Activated T-cell treated with anti-CD3 and anti-CD28 coated beads, Interleukin-2, amount 50 U/mL, for 24 hours (primary cell): ENCODE data around the gene ASH1L.
A peak's percentile ranks its signal among the peaks of the same experiment; 100 is the strongest.
"Not testable (repeated sequence)": the region's sequence is repeated elsewhere in the genome, so short reads cannot be mapped to it uniquely, and the experiment has no call there.

Source experiments
- DNase-seq: peaks from one replicate; pipeline ENCODE4 v3.0.0-alpha.2; 2020
- H3K27ac Mint-ChIP-seq: 2 replicates; pipeline ENCODE4 v1.8.0; 2020; ENCODE audit warnings: mild to moderate bottlenecking, mixed read lengths
- H3K27me3 Mint-ChIP-seq: 2 replicates; pipeline ENCODE4 v1.8.0; 2020; ENCODE audit warnings: mixed read lengths
- H3K36me3 Mint-ChIP-seq: 2 replicates; pipeline ENCODE4 v1.8.0; 2020; ENCODE audit warnings: low read depth, mixed read lengths
- H3K4me1 Mint-ChIP-seq: 2 replicates; pipeline ENCODE4 v1.8.0; 2020; ENCODE audit warnings: low read depth, mixed read lengths
- H3K4me3 Mint-ChIP-seq: 2 replicates; pipeline ENCODE4 v1.8.0; 2020; ENCODE audit warnings: mild to moderate bottlenecking, moderate library complexity, mixed read lengths
- H3K9me3 Mint-ChIP-seq: 2 replicates; pipeline ENCODE4 v1.8.0; 2020; ENCODE audit warnings: mixed read lengths

ASH1L gene

GRCh38 chr1:155488419-155488818 is 74.2 kb downstream of the ASH1L start:
- not testable (repeated sequence) for DNase-seq, H3K4me3 Mint-ChIP-seq, H3K27ac Mint-ChIP-seq, H3K9me3 Mint-ChIP-seq, H3K27me3 Mint-ChIP-seq
- Mint-ChIP-seq H3K36me3 (peaks cover 20% of the 10 kb centered on the region), H3K4me1 (peaks cover 12% of the 10 kb centered on the region)

- no peak overlapping the region for H3K4me3 Mint-ChIP-seq
- DNase-seq, result no peak
Measured at GRCh38 chr1:155487541-155487940, 75.1 kb downstream of the ASH1L start.

GRCh38 chr1:155486952-155487351 is 75.7 kb downstream of the ASH1L start:
- Mint-ChIP-seq H3K4me1 (peaks cover 13% of the 10 kb centered on the region), H3K36me3 (peaks cover 32% of the 10 kb centered on the region)
- not testable (repeated sequence) for H3K27ac Mint-ChIP-seq, DNase-seq, H3K27me3 Mint-ChIP-seq, H3K9me3 Mint-ChIP-seq, H3K4me3 Mint-ChIP-seq

More at GRCh38 chr1:155487541-155487940, 75.1 kb downstream of the ASH1L start:
- Mint-ChIP-seq H3K4me1 (peaks cover 14% of the 10 kb centered on the region), H3K27ac (no peak overlapping the region), H3K9me3 (no peaks in the 10 kb centered on the region), H3K36me3 (peaks cover 26% of the 10 kb centered on the region), H3K27me3 (no peaks in the 10 kb centered on the region)

GRCh38 chr1:155485945-155486344 is 76.7 kb downstream of the ASH1L start:
- peaks cover 41% of the 10 kb centered on the region for H3K36me3 Mint-ChIP-seq
- H3K4me1 Mint-ChIP-seq, result peaks cover 12% of the 10 kb centered on the region
- H3K27ac Mint-ChIP-seq, result peak overlapping the region; percentile 36
- no peak overlapping the region for H3K4me3 Mint-ChIP-seq
- H3K27me3 Mint-ChIP-seq, result no peaks in the 10 kb centered on the region
- DNase-seq, result no peak
- no peaks in the 10 kb centered on the region for H3K9me3 Mint-ChIP-seq

GRCh38 chr1:155485222-155485621 is 77.4 kb downstream of the ASH1L start:
- Mint-ChIP-seq H3K4me3 (no peak overlapping the region), H3K9me3 (no peaks in the 10 kb centered on the region), H3K36me3 (peaks cover 44% of the 10 kb centered on the region), H3K4me1 (peaks cover 9% of the 10 kb centered on the region), H3K27me3 (no peaks in the 10 kb centered on the region), H3K27ac (no peak overlapping the region)
- no peak for DNase-seq

GRCh38 chr1:155481741-155482241 is 80.8 kb downstream of the ASH1L start:
- peaks cover 20% of the 10 kb centered on the region for H3K4me1 Mint-ChIP-seq
- peaks cover 61% of the 10 kb centered on the region for H3K36me3 Mint-ChIP-seq
- H3K27ac Mint-ChIP-seq, result no peak overlapping the region

GRCh38 chr1:155479205-155479604 is 83.4 kb downstream of the ASH1L start:
- DNase-seq, result no peak
- Mint-ChIP-seq H3K9me3 (peaks cover 2% of the 10 kb centered on the region), H3K27ac (no peak overlapping the region), H3K4me1 (peaks cover 17% of the 10 kb centered on the region), H3K4me3 (no peak overlapping the region), H3K36me3 (peaks cover 75% of the 10 kb centered on the region), H3K27me3 (no peaks in the 10 kb centered on the region)

More at GRCh38 chr1:155481741-155482241, 80.8 kb downstream of the ASH1L start:
- Mint-ChIP-seq H3K4me3 (no peak overlapping the region), H3K9me3 (no peaks in the 10 kb centered on the region), H3K27me3 (no peaks in the 10 kb centered on the region)
- DNase-seq, result no peak

- peaks cover 17% of the 10 kb centered on the region for H3K4me1 Mint-ChIP-seq
- H3K4me3 Mint-ChIP-seq, result no peak overlapping the region
- no peaks in the 10 kb centered on the region for H3K27me3 Mint-ChIP-seq
- DNase-seq, result no peak
- no peak overlapping the region for H3K27ac Mint-ChIP-seq
- peaks cover 82% of the 10 kb centered on the region for H3K36me3 Mint-ChIP-seq
- peaks cover 2% of the 10 kb centered on the region for H3K9me3 Mint-ChIP-seq
Measured at GRCh38 chr1:155478270-155478852, 84.2 kb downstream of the ASH1L start.

GRCh38 chr1:155474146-155474545 is 88.5 kb downstream of the ASH1L start:
- Mint-ChIP-seq H3K4me1 (peaks cover 20% of the 10 kb centered on the region), H3K4me3 (no peak overlapping the region), H3K9me3 (peaks cover 10% of the 10 kb centered on the region), H3K36me3 (peaks cover 78% of the 10 kb centered on the region), H3K27ac (no peak overlapping the region), H3K27me3 (no peaks in the 10 kb centered on the region)
- no peak for DNase-seq

- Mint-ChIP-seq H3K36me3 (peaks cover 76% of the 10 kb centered on the region), H3K27me3 (no peaks in the 10 kb centered on the region), H3K4me3 (no peak overlapping the region), H3K9me3 (peaks cover 10% of the 10 kb centered on the region), H3K27ac (no peak overlapping the region), H3K4me1 (peaks cover 24% of the 10 kb centered on the region)
- no peak for DNase-seq
Measured at GRCh38 chr1:155473151-155473821, 89.3 kb downstream of the ASH1L start.

- no peaks in the 10 kb centered on the region for H3K27me3 Mint-ChIP-seq
- H3K36me3 Mint-ChIP-seq, result peaks cover 75% of the 10 kb centered on the region
- DNase-seq, result no peak
- H3K4me3 Mint-ChIP-seq, result no peak overlapping the region
- H3K9me3 Mint-ChIP-seq, result peaks cover 10% of the 10 kb centered on the region
- H3K27ac Mint-ChIP-seq, result no peak overlapping the region
- peaks cover 31% of the 10 kb centered on the region for H3K4me1 Mint-ChIP-seq
Measured at GRCh38 chr1:155472491-155473083, 90.0 kb downstream of the ASH1L start.

- H3K4me3 Mint-ChIP-seq, result no peak overlapping the region
- no peak overlapping the region for H3K27ac Mint-ChIP-seq
- H3K4me1 Mint-ChIP-seq, result peaks cover 38% of the 10 kb centered on the region
- peaks cover 75% of the 10 kb centered on the region for H3K36me3 Mint-ChIP-seq
- no peaks in the 10 kb centered on the region for H3K27me3 Mint-ChIP-seq
- peaks cover 10% of the 10 kb centered on the region for H3K9me3 Mint-ChIP-seq
- DNase-seq, result no peak
Measured at GRCh38 chr1:155471891-155472290, 90.7 kb downstream of the ASH1L start.

GRCh38 chr1:155471026-155471425 is 91.6 kb downstream of the ASH1L start:
- Mint-ChIP-seq H3K36me3 (peaks cover 75% of the 10 kb centered on the region), H3K9me3 (peaks cover 10% of the 10 kb centered on the region), H3K27me3 (no peaks in the 10 kb centered on the region), H3K4me1 (peaks cover 47% of the 10 kb centered on the region), H3K27ac (no peak overlapping the region), H3K4me3 (no peak overlapping the region)
- no peak for DNase-seq

GRCh38 chr1:155466996-155467395 is 95.6 kb downstream of the ASH1L start:
- no peak overlapping the region for H3K4me3 Mint-ChIP-seq
- H3K4me1 Mint-ChIP-seq, result peaks cover 59% of the 10 kb centered on the region
- H3K36me3 Mint-ChIP-seq, result peaks cover 60% of the 10 kb centered on the region
- H3K27me3 Mint-ChIP-seq, result no peaks in the 10 kb centered on the region
- DNase-seq, result no peak
- peaks cover 4% of the 10 kb centered on the region for H3K9me3 Mint-ChIP-seq
- H3K27ac Mint-ChIP-seq, result peak overlapping the region; percentile 85

GRCh38 chr1:155466617-155466972 is 96.0 kb downstream of the ASH1L start:
- Mint-ChIP-seq H3K4me3 (no peak overlapping the region), H3K36me3 (peaks cover 59% of the 10 kb centered on the region), H3K27ac (peak overlapping the region; percentile 85)

More at GRCh38 chr1:155466617-155466972, 96.0 kb downstream of the ASH1L start:
- Mint-ChIP-seq H3K27me3 (no peaks in the 10 kb centered on the region), H3K9me3 (peaks cover 2% of the 10 kb centered on the region), H3K4me1 (peaks cover 57% of the 10 kb centered on the region)
- DNase-seq, result no peak
